ENCODE results near the gene ECPAS. TPM values are rescaled to one million over a fixed set of nuclear protein-coding genes. Genes with fewer than 3 reads are reported as not detected.

The ECPAS gene
- total RNA-seq, 1 experiment from 2014 or later = 71.1 TPM

- no peak for TF ChIP-seq EZH2 (IDR thresholded peaks at IDR 0.05)
These were observed 97.8 kb downstream of the ECPAS start (continued) for GRCh38 chr9:111386386-111386785.

- H3K27ac ChIP-seq (ENCODE audit: low read depth, low read length) = no peak overlapping the region
- ATAC-seq (no peak), DNase-seq (ENCODE audit: low read depth, low spot score) (no peak)
- TF ChIP-seq YY1 (IDR thresholded peaks at IDR 0.05; ENCODE audit: extremely low read depth, insufficient replicate concordance, low read depth, low read length) (no peak), REST (IDR thresholded peaks at IDR 0.05; ENCODE audit: low read depth) (no peak), ATF3 (IDR thresholded peaks at IDR 0.05) (no peak), FOSL1 (IDR thresholded peaks at IDR 0.05; ENCODE audit: low read depth) (no peak), SP1 (IDR thresholded peaks at IDR 0.05; ENCODE audit: low read depth) (no peak), TCF7L2 (IDR thresholded peaks at IDR 0.05; ENCODE audit: borderline replicate concordance, extremely low read depth, insufficient read depth, insufficient read length) (no peak), CEBPB (IDR thresholded peaks at IDR 0.05; ENCODE audit: low read depth) (no peak), JUND (IDR thresholded peaks at IDR 0.05) (no peak), CBX3 (IDR thresholded peaks at IDR 0.05; ENCODE audit: low read depth) (no peak)
- H2AFZ ChIP-seq (ENCODE audit: low read depth, low read length, poor library complexity, severe bottlenecking) = no peak overlapping the region
- no TSS peak for BruUV-seq (replicated peaks)
- H3K9me3 ChIP-seq (ENCODE audit: control insufficient read depth in 1 of 2, insufficient read depth in 1 of 2, low read depth in 1 of 2, low read length in 2 of 2) = no peaks in the 10 kb centered on the region
- no peaks in the 10 kb centered on the region for H3K9me2 ChIP-seq (ENCODE audit: insufficient read depth)
- no peak overlapping the region for H3K4me3 ChIP-seq (replicated peaks in 1 of 2; ENCODE audit: low read depth in 1 of 2, low read length in 2 of 2)
- no peaks in the 10 kb centered on the region for H3K79me2 ChIP-seq (ENCODE audit: insufficient read depth, low read length)
- POLR2A ChIA-PET = no interaction called here
- peaks cover 11 to 36% of the 10 kb centered on the region in 2 experiments; a peak in 2 of 4 replicates for H3K36me3 ChIP-seq (ENCODE audit: control insufficient read depth in 1 of 2, insufficient read depth in 2 of 2, low read length in 2 of 2)
- H3K4me2 ChIP-seq (ENCODE audit: low read length) = no peak overlapping the region
- CTCF ChIA-PET = no interaction called here
- H4K20me1 ChIP-seq (ENCODE audit: insufficient read depth) = no peaks in the 10 kb centered on the region
- H3K9ac ChIP-seq (ENCODE audit: low read length) = no peak overlapping the region
- H3K4me1 ChIP-seq (ENCODE audit: control insufficient read depth in 1 of 2, insufficient read depth in 2 of 2, low read length in 2 of 2) = no peaks in the 10 kb centered on the region
- RAD21 ChIA-PET (ENCODE audit: low non-redundant PET in 1 of 2, low total read pairs in 2 of 2, uncharacterized antibody in 2 of 2, unreplicated experiment in 2 of 2) = no interaction called here
- no peaks in the 10 kb centered on the region for H3K27me3 ChIP-seq (ENCODE audit: insufficient read depth, low read length)
- intact Hi-C loops (cut with micrococcal nuclease) = no loop called here
These were observed 103.2 kb downstream of the ECPAS start for GRCh38 chr9:111381006-111381405.

All from HCT116 (cell line).